HEK293 (cell line): ENCODE measurements around the gene RPL31.

Experiments used
- CTCF ChIA-PET: fragments of 350-600 bp; formaldehyde crosslinking; extraction: SDS; loops from one replicate; lab custom pipeline; 2021; ENCODE audit warnings: antibody characterized with exemption; lab: Yijun Ruan, JAX
- POLR2A ChIA-PET: fragments of 300-600 bp; formaldehyde crosslinking; extraction: SDS; loops from one replicate; lab custom pipeline; 2020; ENCODE audit warnings: antibody characterized with exemption, inconsistent platforms; lab: Yijun Ruan, JAX
- H3K27ac ChIP-seq: fragments of 200-500 bp; sonication (Bioruptor generic); 2 replicates; pipeline ENCODE4 v1.5.1; 2014; ENCODE audit warnings: low read depth, low read length, control low read depth, inconsistent platforms; ENCODE audit errors: extremely low read depth
- H3K36me3 ChIP-seq, 2 experiments: fragments of 200-500 bp in 1 of 2; sonication (Bioruptor generic) in 1 of 2; 1 replicate in 1 of 2; 2 replicates in 1 of 2; pipeline ENCODE4 v1.5.1; 2014 to 2017; ENCODE audit warnings: inconsistent platforms in 2 of 2, low read length in 2 of 2; ENCODE audit not compliant: control insufficient read depth in 2 of 2, insufficient read depth in 1 of 2
- H3K4me1 ChIP-seq: fragments of 200-500 bp; sonication (Bioruptor generic); 2 replicates; pipeline ENCODE4 v1.5.1; 2014; ENCODE audit warnings: mild to moderate bottlenecking, low read length, inconsistent platforms; ENCODE audit not compliant: control insufficient read depth, insufficient read depth
- H3K4me3 ChIP-seq: 2 replicates; pipeline ENCODE4 v1.5.1; 2011; ENCODE audit warnings: low read depth, mild to moderate bottlenecking, control low read depth, low read length, moderate library complexity
- H3K9me3 ChIP-seq: fragments of 200-500 bp; sonication (Bioruptor generic); 2 replicates; pipeline ENCODE4 v1.5.1; 2014; ENCODE audit warnings: low read depth, low read length, inconsistent platforms; ENCODE audit not compliant: control insufficient read depth, insufficient read depth
- HOXA7 ChIP-seq: sonication (generic); formaldehyde crosslinking; IDR thresholded peaks from 2 replicates; pipeline ENCODE4 v1.8.1; 2022; ENCODE audit warnings: missing genetic modification reagents, borderline replicate concordance
- IKZF3 ChIP-seq: fragments of 450-650 bp; IDR thresholded peaks from 2 replicates; pipeline ENCODE4 v1.5.0; 2018; ENCODE audit warnings: missing biosample characterization, mild to moderate bottlenecking, missing genetic modification characterization, moderate library complexity
- INSM2 ChIP-seq: fragments of 450-650 bp; formaldehyde crosslinking; IDR thresholded peaks from 2 replicates; pipeline ENCODE4 v1.5.1; 2016; ENCODE audit warnings: missing biosample characterization, missing genetic modification characterization
- KLF7 ChIP-seq: fragments of 450-650 bp; formaldehyde crosslinking; IDR thresholded peaks from 2 replicates; pipeline ENCODE4 v1.5.1; 2016; ENCODE audit warnings: missing biosample characterization, missing genetic modification characterization, borderline replicate concordance
- OSR2 ChIP-seq: fragments of 450-650 bp; formaldehyde crosslinking; IDR thresholded peaks from 2 replicates; pipeline ENCODE4 v1.5.1; 2016; ENCODE audit warnings: missing biosample characterization, missing genetic modification characterization
- SP2 ChIP-seq: fragments of 450-650 bp; formaldehyde crosslinking; IDR thresholded peaks from 2 replicates; pipeline ENCODE4 v1.5.1; 2016; ENCODE audit warnings: missing biosample characterization, missing genetic modification characterization
- SP7 ChIP-seq: fragments of 450-650 bp; formaldehyde crosslinking; IDR thresholded peaks from 2 replicates; pipeline ENCODE4 v1.5.1; 2016; ENCODE audit warnings: missing biosample characterization, missing genetic modification characterization
- ZBTB10 ChIP-seq: fragments of 450-650 bp; formaldehyde crosslinking; IDR thresholded peaks from 2 replicates; pipeline ENCODE4 v1.5.1; 2016; ENCODE audit warnings: missing biosample characterization, missing genetic modification characterization
- ZIC2 ChIP-seq: fragments of 450-650 bp; formaldehyde crosslinking; IDR thresholded peaks from 2 replicates; pipeline ENCODE4 v1.5.1; 2016; ENCODE audit warnings: missing biosample characterization, missing genetic modification characterization
- ZNF140 ChIP-seq: fragments of 450-650 bp; formaldehyde crosslinking; IDR thresholded peaks from 2 replicates; pipeline ENCODE4 v1.5.1; 2016; ENCODE audit warnings: missing biosample characterization, missing genetic modification characterization
- ZNF146 ChIP-seq: fragments of 450-650 bp; formaldehyde crosslinking; IDR thresholded peaks from 2 replicates; pipeline ENCODE4 v1.5.1; 2016; ENCODE audit warnings: missing biosample characterization, missing genetic modification characterization
- ZNF174 ChIP-seq: fragments of 450-650 bp; formaldehyde crosslinking; IDR thresholded peaks from 2 replicates; pipeline ENCODE4 v1.5.0; 2017; ENCODE audit warnings: missing biosample characterization, mild to moderate bottlenecking, missing genetic modification characterization
- ZNF48 ChIP-seq: fragments of 450-650 bp; formaldehyde crosslinking; IDR thresholded peaks from 2 replicates; pipeline ENCODE4 v1.5.1; 2016; ENCODE audit warnings: missing biosample characterization, missing genetic modification characterization
- ZNF510 ChIP-seq: fragments of 450-650 bp; formaldehyde crosslinking; IDR thresholded peaks from 2 replicates; pipeline ENCODE4 v1.5.1; 2018; ENCODE audit warnings: mild to moderate bottlenecking, missing genetic modification characterization, missing biosample characterization; ENCODE audit not compliant: insufficient replicate concordance
- ZNF513 ChIP-seq: fragments of 450-650 bp; IDR thresholded peaks from 2 replicates; pipeline ENCODE4 v1.5.1; 2018; ENCODE audit warnings: missing biosample characterization, missing genetic modification characterization
- ZNF529 ChIP-seq: fragments of 450-650 bp; formaldehyde crosslinking; IDR thresholded peaks from 2 replicates; pipeline ENCODE4 v1.5.1; 2017; ENCODE audit warnings: missing genetic modification characterization, missing biosample characterization; ENCODE audit not compliant: insufficient replicate concordance
- ZNF610 ChIP-seq: fragments of 450-650 bp; formaldehyde crosslinking; IDR thresholded peaks from 2 replicates; pipeline ENCODE4 v1.5.1; 2016; ENCODE audit warnings: missing biosample characterization, missing genetic modification characterization, borderline replicate concordance
- ZNF677 ChIP-seq: fragments of 450-650 bp; IDR thresholded peaks from 2 replicates; pipeline ENCODE4 v1.5.0; 2018; ENCODE audit warnings: missing biosample characterization, mild to moderate bottlenecking, missing genetic modification characterization, moderate library complexity
- ZNF747 ChIP-seq: fragments of 450-650 bp; formaldehyde crosslinking; IDR thresholded peaks from 2 replicates; pipeline ENCODE4 v1.5.1; 2016; ENCODE audit warnings: missing biosample characterization, missing genetic modification characterization
- ZNF843 ChIP-seq: fragments of 450-650 bp; formaldehyde crosslinking; IDR thresholded peaks from 2 replicates; pipeline ENCODE4 v1.5.1; 2016; ENCODE audit warnings: missing biosample characterization, missing genetic modification characterization
- ZSCAN23 ChIP-seq: fragments of 450-650 bp; formaldehyde crosslinking; IDR thresholded peaks from 2 replicates; pipeline ENCODE4 v1.5.1; 2016; ENCODE audit warnings: missing biosample characterization, missing genetic modification characterization
- TF ChIP-seq, protein P1 (sequence below): fragments of 450-650 bp; formaldehyde crosslinking; IDR thresholded peaks from 2 replicates; pipeline ENCODE4 v1.5.1; 2017; ENCODE audit warnings: missing biosample characterization, missing genetic modification characterization
- TF ChIP-seq, protein P2 (sequence below): fragments of 450-650 bp; formaldehyde crosslinking; IDR thresholded peaks from 2 replicates; pipeline ENCODE4 v1.5.1; 2016; ENCODE audit warnings: missing biosample characterization, missing genetic modification characterization

Gene RPL31

DNA sequence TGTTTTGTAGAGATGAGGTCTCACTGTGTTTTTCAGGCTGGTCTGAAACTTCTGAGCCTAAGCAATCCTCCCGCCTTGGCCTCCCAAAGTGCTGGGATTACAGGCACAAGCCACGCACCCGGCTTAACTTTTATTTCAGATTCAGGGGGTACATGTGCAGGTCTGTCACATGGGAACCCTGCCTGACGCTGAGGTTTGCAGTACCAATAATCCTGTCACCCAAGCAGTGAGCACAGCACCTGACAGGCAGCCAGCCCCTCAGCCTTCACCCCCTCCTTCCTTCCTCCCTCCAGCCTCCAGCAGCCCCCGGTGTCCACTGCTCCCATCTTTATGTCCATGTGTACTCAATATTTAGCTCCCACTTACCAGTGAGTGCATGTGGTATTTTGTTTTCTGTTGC lies 46.0 kb upstream of the RPL31 start:
- TF ChIP-seq, protein P1, sequence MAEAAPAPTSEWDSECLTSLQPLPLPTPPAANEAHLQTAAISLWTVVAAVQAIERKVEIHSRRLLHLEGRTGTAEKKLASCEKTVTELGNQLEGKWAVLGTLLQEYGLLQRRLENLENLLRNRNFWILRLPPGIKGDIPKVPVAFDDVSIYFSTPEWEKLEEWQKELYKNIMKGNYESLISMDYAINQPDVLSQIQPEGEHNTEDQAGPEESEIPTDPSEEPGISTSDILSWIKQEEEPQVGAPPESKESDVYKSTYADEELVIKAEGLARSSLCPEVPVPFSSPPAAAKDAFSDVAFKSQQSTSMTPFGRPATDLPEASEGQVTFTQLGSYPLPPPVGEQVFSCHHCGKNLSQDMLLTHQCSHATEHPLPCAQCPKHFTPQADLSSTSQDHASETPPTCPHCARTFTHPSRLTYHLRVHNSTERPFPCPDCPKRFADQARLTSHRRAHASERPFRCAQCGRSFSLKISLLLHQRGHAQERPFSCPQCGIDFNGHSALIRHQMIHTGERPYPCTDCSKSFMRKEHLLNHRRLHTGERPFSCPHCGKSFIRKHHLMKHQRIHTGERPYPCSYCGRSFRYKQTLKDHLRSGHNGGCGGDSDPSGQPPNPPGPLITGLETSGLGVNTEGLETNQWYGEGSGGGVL (tag by site-specific recombination) = no peak
- TF ChIP-seq OSR2 (tag by site-specific recombination) (no peak), ZNF513 (no peak), SP2 (tag by site-specific recombination) (no peak), INSM2 (tag by site-specific recombination) (no peak), IKZF3 (tag by site-specific recombination) (no peak), KLF7 (tag by site-specific recombination) (no peak), ZSCAN23 (tag by site-specific recombination) (no peak), ZNF140 (tag by site-specific recombination) (no peak)
- TF ChIP-seq, all 188 proteins: peak for 0
- ChIA-PET POLR2A (no interaction called here), CTCF (interaction anchor here (0.6 kb wide), 1 partner anchor 330 kb away, joined by 3 read pairs; no protein-coding TSS in a partner anchor)
- Histone ChIP-seq H3K9me3 (no peaks in the 10 kb centered on the region), H3K4me1 (no peaks in the 10 kb centered on the region), H3K4me3 (no peak overlapping the region), H3K36me3 (no peaks in the 10 kb centered on the region; a peak in 1 of 3 replicates), H3K27ac (no peak overlapping the region)

DNA sequence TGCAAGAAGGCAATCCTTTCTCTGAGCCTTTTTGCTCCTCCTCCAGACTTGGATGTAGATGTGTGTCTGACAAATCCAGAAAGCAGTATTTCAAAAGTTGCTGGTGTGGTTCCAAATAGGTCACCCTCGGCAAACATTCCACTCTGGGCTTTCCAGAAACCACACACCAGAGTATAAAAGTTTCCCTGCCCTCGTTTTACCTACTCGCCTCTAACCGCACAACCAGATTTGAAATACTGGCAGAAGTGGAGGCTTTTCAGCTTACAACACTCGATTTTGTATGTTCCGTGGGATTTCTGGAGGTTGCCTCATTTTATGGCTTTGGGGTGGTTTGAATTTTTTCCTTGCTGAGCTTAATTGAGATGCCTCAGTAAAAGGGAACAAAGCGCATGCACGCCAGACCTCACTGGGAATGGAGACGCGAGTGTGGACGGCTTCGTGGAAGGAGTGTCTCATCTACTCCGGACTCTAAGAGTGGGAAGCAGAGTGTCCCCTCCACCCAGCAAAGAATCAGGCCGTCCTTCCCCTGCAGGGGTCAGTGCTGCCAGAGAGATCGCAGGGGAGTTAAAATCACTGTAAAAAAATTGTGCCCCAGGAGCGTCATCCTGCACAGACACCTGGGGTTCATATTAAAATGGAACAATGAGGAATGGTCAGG lies 44.0 kb upstream of the RPL31 start:
- H3K4me3 ChIP-seq = no peak overlapping the region
- H3K27ac ChIP-seq = no peak overlapping the region
- no peaks in the 10 kb centered on the region; a peak in 1 of 3 replicates for H3K36me3 ChIP-seq
- POLR2A ChIA-PET = interaction anchor here (0.6 kb wide), 1 partner anchor 22 kb away, joined by 3 read pairs; no protein-coding TSS in a partner anchor
- no peaks in the 10 kb centered on the region for H3K9me3 ChIP-seq
- no peaks in the 10 kb centered on the region for H3K4me1 ChIP-seq
- CTCF ChIA-PET = interaction anchor here (0.7 to 1.5 kb wide), 2 partner anchors 228 to 352 kb away, joined by 3 read pairs; no protein-coding TSS in a partner anchor
- no peak for TF ChIP-seq ZNF747 (tag by site-specific recombination)
- TF ChIP-seq, protein P2, sequence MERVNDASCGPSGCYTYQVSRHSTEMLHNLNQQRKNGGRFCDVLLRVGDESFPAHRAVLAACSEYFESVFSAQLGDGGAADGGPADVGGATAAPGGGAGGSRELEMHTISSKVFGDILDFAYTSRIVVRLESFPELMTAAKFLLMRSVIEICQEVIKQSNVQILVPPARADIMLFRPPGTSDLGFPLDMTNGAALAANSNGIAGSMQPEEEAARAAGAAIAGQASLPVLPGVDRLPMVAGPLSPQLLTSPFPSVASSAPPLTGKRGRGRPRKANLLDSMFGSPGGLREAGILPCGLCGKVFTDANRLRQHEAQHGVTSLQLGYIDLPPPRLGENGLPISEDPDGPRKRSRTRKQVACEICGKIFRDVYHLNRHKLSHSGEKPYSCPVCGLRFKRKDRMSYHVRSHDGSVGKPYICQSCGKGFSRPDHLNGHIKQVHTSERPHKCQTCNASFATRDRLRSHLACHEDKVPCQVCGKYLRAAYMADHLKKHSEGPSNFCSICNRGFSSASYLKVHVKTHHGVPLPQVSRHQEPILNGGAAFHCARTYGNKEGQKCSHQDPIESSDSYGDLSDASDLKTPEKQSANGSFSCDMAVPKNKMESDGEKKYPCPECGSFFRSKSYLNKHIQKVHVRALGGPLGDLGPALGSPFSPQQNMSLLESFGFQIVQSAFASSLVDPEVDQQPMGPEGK = no peak
- no peak for TF ChIP-seq ZIC2
- TF ChIP-seq ZNF146 (tag by site-specific recombination) = no peak
- no peak for TF ChIP-seq ZNF843 (tag by site-specific recombination)
- no peak for TF ChIP-seq INSM2 (tag by site-specific recombination)
- no peak for TF ChIP-seq SP7
- no peak for TF ChIP-seq HOXA7 (CRISPR knock-in tag)
- no peak for TF ChIP-seq ZNF677 (tag by site-specific recombination)
- TF ChIP-seq ZNF174 (tag by site-specific recombination) = no peak
- no peak for TF ChIP-seq ZNF529
- no peak for TF ChIP-seq ZNF610 (tag by site-specific recombination)
- no peak for TF ChIP-seq ZBTB10 (tag by site-specific recombination)
- TF ChIP-seq ZNF48 = no peak
- no peak for TF ChIP-seq ZNF510 (tag by site-specific recombination)
